OCI-M2 (cell line): Measurements from ENCODE around the gene CAND1.

Experiments used
- DNase-seq: peaks from one replicate; lab custom pipeline; 2025; ENCODE audit not compliant: unreplicated experiment; lab: John Stamatoyannopoulos, UW

The CAND1 gene

DNA sequence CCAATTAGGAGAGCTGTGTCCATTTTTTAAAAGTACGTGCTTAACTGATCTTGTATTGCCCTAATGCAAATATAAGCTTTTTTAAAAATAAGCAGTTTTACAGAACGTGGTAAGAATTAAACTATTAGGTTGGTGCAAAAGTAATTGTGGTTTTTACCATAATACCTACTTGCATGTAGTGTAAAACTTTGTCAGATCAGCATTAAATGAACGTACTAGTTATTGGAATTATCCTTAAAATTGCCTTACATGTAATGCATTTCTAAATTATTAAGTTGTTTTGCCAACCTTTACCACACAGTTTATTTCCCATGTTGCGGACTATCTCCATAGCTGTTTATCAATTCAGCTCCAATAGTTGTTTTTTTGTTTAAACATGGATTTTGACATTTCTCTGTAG, 10.9 kb downstream of the CAND1 start:
- DNase-seq = no peak

DNA sequence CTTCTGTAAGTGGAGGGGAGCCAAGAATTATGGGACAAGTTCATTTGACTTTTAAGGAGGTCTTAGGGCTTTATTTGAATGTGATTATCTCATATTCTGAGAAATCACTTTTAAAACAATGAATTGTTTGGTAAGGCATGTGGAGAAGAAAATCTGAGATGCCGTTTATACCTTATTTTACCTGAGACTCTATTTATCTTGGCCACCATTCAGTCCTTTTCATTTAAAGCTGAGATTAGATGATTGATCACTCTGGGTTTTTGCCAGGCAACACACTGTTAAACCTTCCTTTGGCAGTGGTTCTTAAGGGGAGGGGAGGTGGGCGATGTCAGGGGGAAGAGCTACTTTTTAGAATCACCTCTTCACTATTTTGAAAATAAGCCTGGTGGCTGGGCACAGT, 11.4 kb downstream of the CAND1 start:
- no peak for DNase-seq

DNA sequence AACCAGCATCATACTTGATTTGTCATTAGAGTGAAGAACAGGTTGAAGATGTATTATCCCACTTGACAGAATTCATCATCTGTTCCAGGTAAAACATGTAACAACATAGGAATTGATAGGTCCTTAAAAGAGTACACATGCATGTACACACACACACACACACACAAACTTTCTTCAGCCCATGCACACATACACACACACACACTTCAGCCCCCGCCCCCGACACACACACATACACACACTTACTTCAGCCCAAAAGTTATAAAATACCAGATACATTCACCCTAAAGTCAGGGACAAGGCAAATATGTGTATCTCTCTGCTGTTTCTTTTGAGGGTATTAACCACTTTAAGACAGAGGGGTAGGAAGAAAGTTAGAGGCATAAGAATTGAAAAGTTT, 15.4 kb downstream of the CAND1 start:
- DNase-seq = no peak

DNA sequence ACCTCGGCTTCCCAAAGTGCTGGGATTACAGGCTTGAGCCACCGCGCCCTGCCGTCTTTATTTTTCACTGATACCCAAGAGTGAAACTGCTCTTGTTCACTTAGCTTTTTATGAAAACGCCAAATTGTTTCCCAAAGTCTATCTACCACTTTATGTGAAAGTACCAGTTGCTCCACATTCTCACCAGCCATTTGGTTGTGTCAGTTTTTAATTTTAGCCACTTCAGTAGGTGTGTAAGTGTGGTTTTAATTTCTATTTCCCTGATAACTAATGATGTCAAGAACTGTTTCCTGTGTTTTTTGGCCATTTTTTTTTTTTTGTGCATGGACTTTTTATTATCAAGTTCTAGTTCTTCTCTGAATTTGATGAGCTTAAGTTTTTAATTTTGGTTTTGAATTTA, 17.1 kb downstream of the CAND1 start:
- DNase-seq = no peak

DNA sequence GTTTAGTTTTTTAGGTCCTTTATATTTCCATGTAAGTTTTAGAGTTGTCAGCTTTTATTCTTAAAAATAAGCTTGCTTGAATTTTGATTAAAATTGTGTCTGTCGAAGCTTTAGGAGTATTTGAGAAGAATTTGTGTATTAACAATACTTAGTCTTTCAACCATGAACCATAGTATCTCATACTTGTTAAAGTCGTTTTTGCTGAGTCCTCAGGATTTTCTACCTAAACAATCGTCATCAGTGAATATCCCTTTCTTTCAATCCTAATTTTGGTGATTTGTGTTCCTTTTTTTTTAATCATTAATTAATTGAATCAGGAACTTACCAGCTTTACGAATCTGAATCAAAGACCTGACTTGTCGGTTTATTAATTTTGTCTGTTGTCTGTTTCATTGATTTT, 18.2 kb downstream of the CAND1 start:
- DNase-seq = no peak

DNA sequence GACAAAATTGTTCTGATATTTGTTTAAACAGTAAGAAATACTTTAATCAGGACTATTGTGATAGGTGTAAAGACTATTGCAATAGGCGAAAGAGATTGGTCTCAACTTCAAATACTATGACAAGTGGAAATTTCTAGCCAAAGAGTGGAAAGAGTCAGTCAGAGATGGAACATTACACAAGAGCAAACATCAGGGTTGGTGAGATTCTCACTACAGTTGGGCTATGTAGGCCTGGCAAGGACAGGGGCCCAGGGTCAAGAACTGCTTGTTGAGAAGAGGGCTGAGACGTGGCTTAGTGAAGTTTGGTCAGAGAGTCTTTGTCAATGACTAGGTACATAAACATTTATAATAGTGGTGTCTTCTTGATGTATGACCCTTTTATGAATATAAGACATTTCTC, 19.4 kb downstream of the CAND1 start:
- DNase-seq = no peak

DNA sequence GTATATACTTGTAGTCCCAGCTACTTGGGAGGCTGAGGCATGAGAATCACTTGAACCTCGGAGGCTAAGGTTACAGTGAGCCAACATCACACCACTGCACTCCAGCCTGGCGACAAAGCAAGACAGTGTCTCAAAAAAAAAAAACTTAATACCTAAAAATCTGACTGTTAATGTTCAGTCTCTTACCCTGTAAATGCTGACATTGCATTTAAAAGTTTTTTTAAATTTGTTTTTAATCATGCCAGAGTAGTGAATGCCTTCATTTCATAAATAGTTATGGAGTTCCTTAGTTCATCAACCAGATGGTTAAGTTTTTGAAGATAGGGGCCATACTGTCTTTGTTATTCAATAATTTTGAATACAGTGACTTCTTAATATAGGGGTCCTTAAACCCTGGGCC, 21.2 kb downstream of the CAND1 start:
- no peak for DNase-seq

DNA sequence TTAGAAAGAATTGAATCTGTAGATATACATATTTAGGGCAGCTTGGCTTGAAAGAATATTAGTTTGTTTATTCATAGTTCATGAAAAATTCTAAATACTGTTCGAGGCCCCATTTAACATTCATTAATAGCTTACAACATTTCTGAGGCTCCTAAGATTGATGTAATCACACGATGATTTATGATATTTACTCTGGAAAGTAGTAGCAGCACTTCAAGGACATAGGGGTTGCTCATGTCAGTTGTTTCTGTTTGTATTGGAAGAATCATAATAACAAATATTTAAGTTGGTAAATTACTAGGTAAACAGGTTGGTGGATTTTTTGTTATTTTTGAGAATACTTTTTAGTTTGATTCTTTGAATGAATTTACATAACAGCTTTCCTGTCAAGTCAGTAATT, 30.4 kb downstream of the CAND1 start:
- DNase-seq = no peak

DNA sequence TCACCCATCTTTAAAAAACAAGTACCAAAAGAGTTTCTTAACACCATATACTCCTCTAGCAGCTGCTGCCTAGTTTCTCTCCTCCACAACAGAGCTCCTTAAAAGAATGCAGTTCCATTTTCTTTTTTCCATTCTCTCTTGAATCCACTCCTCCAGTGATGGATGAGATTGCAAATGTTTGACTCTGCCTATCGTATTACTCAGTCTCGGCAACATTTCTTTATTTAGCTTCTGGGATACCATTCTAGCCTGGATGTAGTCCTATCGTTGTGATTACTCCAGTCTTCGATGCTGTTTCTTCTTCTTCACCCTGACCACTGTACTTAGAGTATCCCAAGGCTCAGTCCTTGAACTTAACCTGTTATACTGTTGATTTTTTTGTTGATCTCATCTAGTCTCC, 30.8 kb downstream of the CAND1 start:
- no peak for DNase-seq

DNA sequence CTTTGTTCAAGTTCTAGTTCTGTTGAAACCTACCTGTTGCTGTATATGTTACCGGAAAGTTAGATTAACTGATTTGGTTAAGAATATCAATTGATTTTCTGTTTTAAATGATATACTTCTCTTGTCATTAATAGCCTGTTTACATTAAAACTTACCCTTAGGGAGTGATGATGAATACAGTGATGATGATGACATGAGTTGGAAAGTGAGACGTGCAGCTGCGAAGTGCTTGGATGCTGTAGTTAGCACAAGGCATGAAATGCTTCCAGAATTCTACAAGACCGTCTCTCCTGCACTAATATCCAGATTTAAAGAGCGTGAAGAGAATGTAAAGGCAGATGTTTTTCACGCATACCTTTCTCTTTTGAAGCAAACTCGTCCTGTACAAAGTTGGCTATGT, 33.0 kb downstream of the CAND1 start:
- DNase-seq = no peak

DNA sequence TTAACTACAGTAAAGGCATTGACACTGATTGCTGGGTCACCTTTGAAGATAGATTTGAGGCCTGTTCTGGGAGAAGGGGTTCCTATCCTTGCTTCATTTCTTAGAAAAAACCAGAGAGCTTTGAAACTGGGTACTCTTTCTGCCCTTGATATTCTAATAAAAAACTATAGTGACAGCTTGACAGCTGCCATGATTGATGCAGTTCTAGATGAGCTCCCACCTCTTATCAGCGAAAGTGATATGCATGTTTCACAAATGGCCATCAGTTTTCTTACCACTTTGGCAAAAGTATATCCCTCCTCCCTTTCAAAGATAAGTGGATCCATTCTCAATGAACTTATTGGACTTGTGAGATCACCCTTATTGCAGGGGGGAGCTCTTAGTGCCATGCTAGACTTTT, 36.4 kb downstream of the CAND1 start:
- DNase-seq = no peak

DNA sequence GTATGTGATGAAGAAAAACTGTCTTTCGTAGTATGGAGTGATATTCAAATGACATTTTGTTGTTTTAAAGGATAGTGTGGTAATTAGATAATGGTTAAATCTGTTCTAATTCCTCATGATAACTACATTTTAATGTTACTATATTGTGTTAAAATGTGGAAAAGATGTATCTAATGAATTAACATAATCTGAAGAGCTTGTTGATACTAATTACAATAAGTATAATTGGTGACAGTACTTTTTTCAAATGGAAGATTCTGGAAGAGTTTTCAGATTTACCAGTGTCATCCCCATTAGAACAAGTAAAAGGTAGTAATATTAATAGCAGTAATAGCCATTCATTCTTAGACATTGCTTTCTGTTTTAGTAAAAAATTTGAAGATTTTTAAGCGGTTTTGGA, 37.6 kb downstream of the CAND1 start:
- DNase-seq = no peak

DNA sequence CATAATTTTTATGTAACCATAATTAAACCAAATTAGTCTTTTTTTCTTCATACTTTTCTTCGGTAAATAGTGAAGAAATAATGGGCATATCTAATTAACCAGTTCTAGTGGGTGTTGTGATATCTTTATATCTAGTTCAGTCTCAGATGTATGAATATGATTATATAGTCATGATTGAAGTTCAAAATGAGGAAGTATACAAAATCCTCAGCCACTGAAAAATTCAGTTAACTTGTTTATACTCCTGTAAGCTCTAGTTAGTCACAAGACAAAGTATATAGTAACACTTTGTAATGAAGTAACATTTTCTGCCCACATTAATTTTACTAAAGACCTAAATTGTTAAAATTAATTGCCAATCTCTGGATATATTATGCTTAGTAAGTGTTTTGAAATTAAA, 46.5 kb downstream of the CAND1 start:
- no peak for DNase-seq

DNA sequence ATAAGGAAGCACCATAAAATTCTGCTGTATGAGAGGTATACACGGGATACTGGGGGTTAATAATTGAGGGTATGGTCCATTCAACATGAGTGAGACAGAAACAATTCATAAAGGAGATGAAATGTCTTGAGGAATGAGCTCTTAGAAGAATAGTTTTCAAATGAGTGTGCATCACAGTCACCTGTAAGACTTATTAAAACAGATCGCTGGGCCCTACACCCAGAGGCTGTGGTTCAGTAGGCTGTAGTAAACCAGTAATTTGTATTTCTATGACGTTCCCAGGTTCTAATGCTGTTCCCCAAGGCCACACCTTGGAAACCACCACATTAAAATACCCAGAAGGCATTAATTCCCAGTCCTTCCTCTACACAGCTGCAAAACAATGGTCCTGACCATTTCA, 49.6 kb downstream of the CAND1 start:
- no peak for DNase-seq

DNA sequence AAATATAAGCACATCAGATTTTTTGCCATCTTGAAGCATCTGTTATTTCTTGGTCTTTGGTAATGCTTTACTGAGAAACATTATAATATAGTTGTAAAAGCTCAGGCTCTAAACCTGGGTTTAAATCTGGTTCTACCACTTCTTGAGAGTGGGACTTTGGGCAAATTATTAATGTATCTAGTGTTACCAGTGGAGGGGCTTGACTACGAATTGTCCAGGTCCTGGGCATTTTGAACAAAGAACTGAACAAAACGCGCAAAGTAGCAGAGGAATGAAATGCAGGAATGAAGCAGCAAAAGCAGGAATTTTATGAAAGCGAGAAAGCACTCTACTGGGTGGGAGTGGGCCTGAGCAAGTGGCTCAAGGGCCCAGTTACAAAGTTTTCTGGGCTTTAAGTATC, 50.8 kb downstream of the CAND1 start:
- no peak for DNase-seq

DNA sequence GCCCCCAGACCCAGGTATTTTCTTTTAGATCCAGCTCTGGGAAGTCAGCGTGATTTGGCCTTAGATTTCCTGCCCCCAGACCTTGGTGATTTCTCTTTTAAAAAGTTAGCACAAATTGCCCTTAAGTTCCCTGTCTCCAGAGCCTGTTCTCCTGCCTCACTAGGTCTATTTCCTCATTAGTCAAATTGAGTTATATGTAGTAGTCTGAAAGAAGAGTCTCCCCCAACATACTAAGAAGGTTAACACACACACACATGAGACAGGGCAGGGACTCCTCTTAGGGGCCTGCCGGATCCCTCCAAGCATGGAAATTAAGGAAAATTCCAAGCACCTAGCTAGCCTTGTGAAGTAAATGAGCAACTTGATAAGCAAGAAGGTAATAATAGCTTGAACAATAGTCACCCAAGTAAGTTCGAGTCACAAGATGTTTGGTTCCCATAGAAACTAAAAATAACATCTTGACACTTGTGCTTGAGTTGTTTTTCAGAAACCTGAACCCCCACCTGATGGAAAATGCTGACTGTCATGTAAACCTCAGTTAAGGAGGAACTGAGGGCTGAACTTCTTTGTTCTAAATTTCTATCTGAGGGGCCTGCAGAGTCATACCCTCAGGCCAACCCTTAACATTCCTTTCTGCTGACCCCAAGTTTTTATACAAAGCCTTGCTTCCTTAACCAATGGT, 51.6 kb downstream of the CAND1 start:
- DNase-seq = no peak

DNA sequence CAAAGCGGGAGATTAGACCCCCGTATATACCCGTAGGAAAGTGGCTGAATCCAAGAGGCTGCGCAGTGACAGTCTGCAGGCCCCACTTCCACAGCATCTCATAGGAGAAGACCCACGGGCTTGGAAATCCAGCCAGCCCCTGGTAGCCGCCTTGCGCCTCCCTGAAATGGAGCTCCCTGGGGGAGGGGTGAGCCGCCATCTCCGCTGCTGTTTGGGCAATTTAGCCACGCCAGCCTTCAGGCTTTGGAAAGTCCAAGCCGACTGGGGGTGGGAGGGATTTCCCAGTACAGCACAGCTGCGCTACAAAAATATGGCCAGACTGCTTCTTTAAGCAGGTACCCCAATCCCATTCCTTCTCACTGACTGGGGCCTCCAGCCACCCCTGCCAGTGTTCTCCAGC, 53.4 kb downstream of the CAND1 start:
- DNase-seq = no peak

DNA sequence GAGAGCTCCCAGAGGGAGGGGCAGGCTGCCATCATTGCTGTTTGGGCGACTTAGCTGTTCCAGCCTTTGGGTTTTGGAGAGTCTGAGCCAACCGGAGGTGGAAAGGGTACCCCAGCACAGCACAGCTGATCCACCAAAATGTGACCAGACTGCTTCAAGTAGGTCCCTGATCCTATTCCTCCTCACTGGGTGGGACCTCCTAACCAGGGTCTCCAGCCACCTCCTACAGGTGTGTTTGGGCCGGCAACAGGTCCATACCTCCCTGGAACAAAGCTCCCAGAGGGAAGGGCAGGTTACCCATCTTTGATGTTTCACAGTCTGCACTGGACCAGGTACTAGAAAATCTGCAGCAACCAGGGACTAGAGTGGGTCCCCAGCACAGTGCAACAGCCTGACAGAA, 53.8 kb downstream of the CAND1 start:
- DNase-seq = no peak

DNA sequence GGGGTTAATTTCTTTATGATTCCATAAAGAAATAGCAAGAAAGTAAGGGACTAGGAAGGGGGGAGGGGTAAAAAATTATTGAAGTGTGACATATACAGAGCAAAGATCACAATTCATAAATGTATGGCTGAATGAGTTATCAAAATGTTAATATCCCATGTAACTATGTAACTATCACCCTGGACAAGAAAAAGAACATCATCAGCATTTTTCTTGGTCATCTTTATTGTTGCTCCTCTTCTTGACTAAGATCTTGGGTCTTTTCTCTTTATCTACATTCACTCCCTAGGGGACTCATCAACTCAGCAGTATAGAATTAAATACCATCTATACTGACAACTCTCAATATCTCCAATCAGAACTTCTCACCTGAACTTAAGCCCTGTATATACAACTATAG, 57.5 kb downstream of the CAND1 start:
- DNase-seq = no peak

DNA sequence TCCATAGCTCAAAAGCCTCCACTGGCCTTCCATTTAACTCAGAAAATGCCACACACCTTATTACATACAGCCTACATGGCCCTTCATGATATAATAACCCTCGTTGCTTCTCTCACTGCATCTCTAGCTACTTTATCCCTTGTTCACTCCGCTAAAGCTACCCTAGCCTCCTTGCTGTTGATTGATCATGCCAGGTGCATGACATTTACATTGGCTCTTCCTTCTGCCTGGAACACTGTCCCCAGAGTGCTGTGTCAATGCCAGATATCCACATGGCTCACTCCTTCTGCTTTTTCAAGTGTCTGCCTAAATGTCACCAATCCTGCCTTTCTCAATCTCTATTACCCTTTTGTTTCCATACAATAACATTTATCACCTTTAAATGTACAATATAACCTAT, 58.3 kb downstream of the CAND1 start:
- no peak for DNase-seq

DNA sequence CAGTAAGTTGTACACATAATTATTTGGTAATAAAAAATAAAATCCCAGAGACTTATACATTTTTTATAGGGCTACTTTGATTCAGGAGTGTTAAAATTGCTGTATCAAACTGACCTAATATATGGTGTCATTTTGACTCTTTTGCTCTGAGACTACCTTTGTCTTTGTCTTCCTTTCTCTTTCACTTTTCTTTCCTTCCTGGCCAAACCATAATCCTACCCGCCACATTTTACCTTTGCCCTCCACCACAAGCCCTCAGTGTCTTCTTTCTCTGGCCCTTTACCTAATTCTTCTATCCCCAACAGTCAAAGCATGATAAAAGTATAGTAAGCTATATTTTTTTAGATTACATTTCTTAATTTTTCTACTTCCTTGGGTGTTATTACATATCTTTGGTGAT, 62.0 kb downstream of the CAND1 start:
- DNase-seq = no peak

DNA sequence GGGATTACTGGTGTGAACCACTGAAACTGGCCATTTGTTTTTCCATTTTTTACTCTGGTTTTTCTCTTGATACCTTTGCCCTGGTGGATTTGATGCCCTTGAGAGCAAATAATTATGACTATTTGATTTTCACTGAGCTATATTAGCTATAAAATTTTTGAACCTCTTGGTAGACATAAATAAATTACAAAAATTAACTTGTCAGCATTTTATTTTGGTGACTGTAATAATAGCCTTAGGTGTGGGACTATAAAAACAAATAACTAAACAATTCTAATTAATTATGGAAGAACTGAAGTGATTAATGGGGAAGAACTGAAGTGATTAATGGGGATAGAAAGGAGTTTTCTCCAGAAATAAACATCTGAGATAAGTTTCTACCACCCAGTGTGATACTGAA, 62.7 kb downstream of the CAND1 start:
- DNase-seq = no peak

DNA sequence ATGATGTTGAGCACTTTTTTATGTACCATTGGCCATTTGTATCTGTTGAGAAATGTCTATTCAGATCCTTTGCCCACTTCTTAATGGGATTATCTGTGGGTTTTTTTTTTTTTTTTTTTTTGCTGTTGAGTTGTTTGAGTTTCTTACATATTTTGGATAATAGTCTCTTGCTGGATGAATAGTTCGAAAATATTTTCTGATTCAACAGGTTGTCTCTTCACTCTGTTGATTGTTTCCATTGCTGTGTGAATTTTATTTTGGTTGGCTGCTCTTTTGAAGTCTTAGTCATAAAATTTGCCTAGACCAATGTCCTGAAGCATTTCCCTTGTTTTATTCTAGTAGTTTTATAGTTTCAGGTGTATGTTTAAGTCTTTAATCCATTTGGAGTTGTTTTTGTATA, 64.5 kb downstream of the CAND1 start:
- DNase-seq = no peak

DNA sequence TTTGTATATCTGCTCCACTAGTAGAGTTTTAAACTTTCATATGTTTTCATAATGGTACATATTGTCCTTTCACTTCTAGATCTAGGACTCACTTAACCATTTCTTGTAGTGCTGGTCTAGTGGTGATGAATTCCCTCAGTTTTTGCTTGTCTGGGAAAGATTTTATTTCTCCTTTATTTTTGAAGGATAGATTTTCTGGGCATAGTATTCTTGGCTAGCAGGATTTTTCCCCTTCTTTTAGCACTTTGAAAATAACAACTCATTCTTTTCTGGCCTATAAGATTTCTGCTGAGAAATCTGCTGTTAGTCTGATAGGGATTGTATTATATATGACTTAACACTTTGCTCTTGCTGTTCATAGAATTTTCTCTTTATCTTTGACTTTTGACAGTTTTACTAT, 69.3 kb downstream of the CAND1 start:
- DNase-seq = no peak
